MM.1S (cell line): Measurements from ENCODE around the gene CPT1C.

Experiments
- DNase-seq: peaks from one replicate; pipeline ENCODE4 v3.0.0-alpha.2; 2015
- H2AFZ ChIP-seq: fragments of 300-600 bp; sonication (generic); 2 replicates; pipeline ENCODE4 v1.6.0; 2016; ENCODE audit warnings: antibody characterized with exemption, low read length
- H3F3A ChIP-seq: fragments of 300-600 bp; sonication (generic); 2 replicates; pipeline ENCODE4 v1.6.1; 2016; ENCODE audit warnings: mild to moderate bottlenecking, antibody characterized with exemption, low read length, moderate library complexity, mixed read lengths; ENCODE audit not compliant: insufficient read depth
- H3K27ac ChIP-seq: fragments of 300-600 bp; sonication (generic); 2 replicates; pipeline ENCODE4 v1.5.1; 2016; ENCODE audit warnings: mild to moderate bottlenecking, low read length
- H3K27me3 ChIP-seq: fragments of 300-600 bp; sonication (generic); replicated peaks from 2 replicates; pipeline ENCODE4 v1.6.0; 2016; ENCODE audit warnings: low read length; ENCODE audit not compliant: insufficient read depth
- H3K36me3 ChIP-seq: fragments of 300-600 bp; sonication (generic); replicated peaks from 2 replicates; pipeline ENCODE4 v1.6.1; 2016; ENCODE audit warnings: mild to moderate bottlenecking, low read length, mixed read lengths; ENCODE audit not compliant: insufficient read depth
- H3K4me1 ChIP-seq: fragments of 300-600 bp; sonication (generic); 2 replicates; pipeline ENCODE4 v1.6.1; 2016; ENCODE audit warnings: low read length, mixed read lengths
- H3K4me2 ChIP-seq: fragments of 300-600 bp; sonication (generic); 2 replicates; pipeline ENCODE4 v1.6.0; 2016; ENCODE audit warnings: low read depth, low read length
- H3K4me3 ChIP-seq: fragments of 300-600 bp; sonication (generic); 2 replicates; pipeline ENCODE4 v1.5.1; 2016; ENCODE audit warnings: low read length, mixed read lengths
- H3K79me2 ChIP-seq: fragments of 300-600 bp; sonication (generic); 2 replicates; pipeline ENCODE4 v1.6.1; 2016; ENCODE audit warnings: mixed run types, low read length, mixed read lengths
- H3K9ac ChIP-seq: fragments of 300-600 bp; sonication (generic); 2 replicates; pipeline ENCODE4 v1.6.1; 2016; ENCODE audit warnings: low read length, mixed read lengths
- H3K9me2 ChIP-seq: fragments of 300-600 bp; sonication (generic); replicated peaks from 2 replicates; pipeline ENCODE4 v1.6.1; 2016; ENCODE audit warnings: mild to moderate bottlenecking, low read length, mixed read lengths; ENCODE audit not compliant: insufficient read depth
- H3K9me3 ChIP-seq: fragments of 300-600 bp; sonication (generic); replicated peaks from 2 replicates; pipeline ENCODE4 v1.6.1; 2016; ENCODE audit warnings: mild to moderate bottlenecking, low read length, mixed read lengths; ENCODE audit not compliant: insufficient read depth
- H4K20me1 ChIP-seq: fragments of 300-600 bp; sonication (generic); 2 replicates; pipeline ENCODE4 v1.6.1; 2016; ENCODE audit warnings: mild to moderate bottlenecking, low read length, moderate library complexity, mixed read lengths; ENCODE audit not compliant: insufficient read depth
- EZH2 ChIP-seq: fragments of 300-600 bp; sonication (generic); optimal IDR thresholded peaks from 2 replicates; pipeline ENCODE3; 2017; ENCODE audit warnings: low read depth, mild to moderate bottlenecking, antibody characterized with exemption, low read length, mixed read lengths
- EZH2phosphoT487 ChIP-seq: fragments of 300-600 bp; sonication (generic); IDR thresholded peaks from 2 replicates; pipeline ENCODE4 v1.6.1; 2018; ENCODE audit warnings: antibody characterized with exemption, low read length
- TF ChIP-seq, protein P1 (sequence below): fragments of 300-600 bp; sonication (generic); IDR thresholded peaks from 2 replicates; pipeline ENCODE4 v1.5.1; 2016; ENCODE audit warnings: antibody characterized with exemption, low read length, mixed read lengths

The CPT1C gene

DNA sequence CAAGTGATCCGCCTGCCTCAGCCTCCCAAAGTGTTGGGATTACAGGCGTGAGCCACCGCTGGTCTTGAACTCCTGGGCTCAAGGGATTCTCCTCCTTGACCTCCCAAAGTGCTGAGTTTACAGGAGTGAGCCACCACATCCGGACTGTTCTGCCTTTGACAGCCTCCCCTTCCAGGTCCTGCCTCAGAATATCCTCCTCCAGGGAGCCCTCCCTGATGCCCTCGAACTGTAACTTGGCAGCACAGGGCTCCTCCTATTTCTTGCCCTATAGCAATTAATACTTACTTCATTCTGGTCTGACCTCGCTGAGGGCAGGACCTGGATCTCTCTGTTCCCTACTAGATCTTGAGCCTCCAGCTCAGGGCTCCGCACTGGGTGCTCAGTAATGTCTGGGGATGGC is 5.9 kb downstream of the CPT1C start:
- Histone ChIP-seq H3K9ac (no peak overlapping the region), H3K9me2 (no peaks in the 10 kb centered on the region), H2AFZ (no peak overlapping the region), H3K36me3 (no peaks in the 10 kb centered on the region), H3F3A (no peaks in the 10 kb centered on the region), H3K4me3 (no peak overlapping the region), H4K20me1 (no peaks in the 10 kb centered on the region), H3K9me3 (no peaks in the 10 kb centered on the region), H3K4me1 (no peaks in the 10 kb centered on the region), H3K27ac (no peak overlapping the region), H3K79me2 (no peaks in the 10 kb centered on the region), H3K27me3 (peaks cover 16% of the 10 kb centered on the region), H3K4me2 (no peak overlapping the region)
- DNase-seq: no peak
- no peak for TF ChIP-seq EZH2phosphoT487
- TF ChIP-seq, protein P1, sequence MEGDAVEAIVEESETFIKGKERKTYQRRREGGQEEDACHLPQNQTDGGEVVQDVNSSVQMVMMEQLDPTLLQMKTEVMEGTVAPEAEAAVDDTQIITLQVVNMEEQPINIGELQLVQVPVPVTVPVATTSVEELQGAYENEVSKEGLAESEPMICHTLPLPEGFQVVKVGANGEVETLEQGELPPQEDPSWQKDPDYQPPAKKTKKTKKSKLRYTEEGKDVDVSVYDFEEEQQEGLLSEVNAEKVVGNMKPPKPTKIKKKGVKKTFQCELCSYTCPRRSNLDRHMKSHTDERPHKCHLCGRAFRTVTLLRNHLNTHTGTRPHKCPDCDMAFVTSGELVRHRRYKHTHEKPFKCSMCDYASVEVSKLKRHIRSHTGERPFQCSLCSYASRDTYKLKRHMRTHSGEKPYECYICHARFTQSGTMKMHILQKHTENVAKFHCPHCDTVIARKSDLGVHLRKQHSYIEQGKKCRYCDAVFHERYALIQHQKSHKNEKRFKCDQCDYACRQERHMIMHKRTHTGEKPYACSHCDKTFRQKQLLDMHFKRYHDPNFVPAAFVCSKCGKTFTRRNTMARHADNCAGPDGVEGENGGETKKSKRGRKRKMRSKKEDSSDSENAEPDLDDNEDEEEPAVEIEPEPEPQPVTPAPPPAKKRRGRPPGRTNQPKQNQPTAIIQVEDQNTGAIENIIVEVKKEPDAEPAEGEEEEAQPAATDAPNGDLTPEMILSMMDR: no peak
- no peak for TF ChIP-seq EZH2

DNA sequence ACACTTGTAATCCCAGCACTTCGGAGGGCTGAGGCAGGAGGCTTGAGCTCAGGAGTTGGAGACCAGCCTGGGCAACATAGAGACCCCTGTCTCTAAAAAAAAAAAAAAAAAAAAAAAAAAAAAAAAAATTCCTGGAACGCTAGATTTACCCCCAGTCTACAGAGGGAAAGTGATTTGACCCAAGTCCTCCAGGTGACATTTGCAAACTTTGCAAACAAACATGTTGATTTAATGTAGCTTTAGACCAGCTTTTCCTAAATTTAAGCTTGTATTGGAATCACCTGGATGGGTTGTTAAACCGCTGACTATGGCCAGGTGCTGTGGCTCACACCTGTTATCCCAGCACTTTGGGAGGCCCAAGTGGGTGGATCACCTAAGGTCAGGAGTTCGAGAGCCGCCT is 8.4 kb downstream of the CPT1C start:
- Histone ChIP-seq H3K36me3 (no peaks in the 10 kb centered on the region), H3K79me2 (no peaks in the 10 kb centered on the region), H3K9me3 (no peaks in the 10 kb centered on the region), H3K27ac (no peak overlapping the region), H4K20me1 (no peaks in the 10 kb centered on the region), H3K4me1 (no peaks in the 10 kb centered on the region), H2AFZ (no peak overlapping the region), H3K4me2 (no peak overlapping the region), H3K9ac (no peak overlapping the region), H3K27me3 (peaks cover 24% of the 10 kb centered on the region), H3F3A (no peaks in the 10 kb centered on the region), H3K4me3 (no peak overlapping the region), H3K9me2 (no peaks in the 10 kb centered on the region)
- DNase-seq: no peak
- TF ChIP-seq, protein P1: no peak
- TF ChIP-seq EZH2phosphoT487: no peak
- TF ChIP-seq EZH2: no peak

DNA sequence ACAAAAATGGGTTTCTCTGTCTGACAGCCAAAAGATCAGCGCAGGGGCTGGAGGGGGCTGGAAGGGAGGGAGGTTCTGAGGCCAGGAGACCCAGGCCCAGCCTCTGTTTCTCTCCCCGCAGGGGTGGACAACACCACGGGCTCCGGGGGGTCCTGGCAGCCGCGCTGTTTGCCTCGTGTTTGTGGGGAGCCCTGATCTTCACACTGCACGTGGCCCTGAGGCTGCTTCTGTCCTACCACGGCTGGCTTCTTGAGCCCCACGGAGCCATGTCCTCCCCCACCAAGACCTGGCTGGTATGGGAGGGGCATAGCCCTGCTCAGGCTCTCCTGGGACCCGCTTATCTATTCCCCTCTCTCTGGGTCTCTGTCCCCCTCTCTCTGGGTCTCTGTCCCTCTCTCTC is 9.6 kb downstream of the CPT1C start:
- Histone ChIP-seq H3K4me3 (no peak overlapping the region), H2AFZ (no peak overlapping the region), H3K9me2 (no peaks in the 10 kb centered on the region), H3K9me3 (no peaks in the 10 kb centered on the region), H3K27ac (no peak overlapping the region), H3K9ac (no peak overlapping the region), H3K79me2 (no peaks in the 10 kb centered on the region), H3K36me3 (no peaks in the 10 kb centered on the region), H3F3A (no peaks in the 10 kb centered on the region), H3K4me1 (no peaks in the 10 kb centered on the region), H4K20me1 (no peaks in the 10 kb centered on the region), H3K4me2 (no peak overlapping the region), H3K27me3 (peaks cover 36% of the 10 kb centered on the region)
- TF ChIP-seq EZH2 (no peak), EZH2phosphoT487 (no peak)
- TF ChIP-seq, protein P1: no peak
- no peak for DNase-seq
